Right lung (tissue), 5 donors: ENCODE results near the gene FBXO21. TPM values are rescaled to one million over a fixed set of nuclear protein-coding genes. Genes with fewer than 3 reads are reported as not detected.

Experiments used
- polyA plus RNA-seq, 5 donors: library from polyadenylated mRNA; unstranded; fragments of 120-200 nt; gene quantifications; one replicate each; pipeline versions ENCODE4 v1.2.1 to v1.2.3, GENCODE V29; 2013; ENCODE audit warnings: inconsistent platforms in 1 of 5, low replicate concordance in 1 of 5; ENCODE audit not compliant: insufficient read length in 5 of 5, insufficient read depth in 1 of 5

The FBXO21 gene
- polyA plus RNA-seq, 5 donors = 42.8 to 55.7 (median 49.6) TPM

Other genes with a start within 250 kb of the FBXO21 start
- 10 to 100 TPM; 50.7 to 93.3 (median 90.9) TPM for gene TESC, start 91.1 kb downstream of the FBXO21 start, polyA plus RNA-seq
- under 1 TPM; 0.12 to 0.46 (median 0.32) TPM for gene NOS1, start 171.2 kb upstream of the FBXO21 start, polyA plus RNA-seq